Fibroblast of the aortic adventitia (primary cell): ENCODE measurements around the gene SPEG. TPM values are rescaled to one million over a fixed set of nuclear protein-coding genes. Genes with fewer than 3 reads are reported as not detected.

Source experiments
- DNase-seq: peaks from one replicate; pipeline ENCODE4 v3.0.0-alpha.2; 2010; ENCODE audit warnings: low read depth
- H3K4me3 ChIP-seq: 2 replicates; pipeline ENCODE4 v1.5.1; 2011; ENCODE audit warnings: low read depth, mild to moderate bottlenecking, control low read depth, low read length, moderate library complexity
- total RNA-seq: library from RNA; depleted of rRNA; stranded (reverse); fragments of >200 nt; gene quantifications from 2 replicates; pipeline ENCODE4 v1.2.3, GENCODE V29; 2012; ENCODE audit warnings: low replicate concordance
- TF ChIP-seq, protein P1 (sequence below): IDR thresholded peaks from 2 replicates; pipeline ENCODE4 v1.5.1; 2011; ENCODE audit warnings: mild to moderate bottlenecking, low read length, control low read depth, inconsistent platforms; ENCODE audit not compliant: insufficient read depth

SPEG gene
- total RNA-seq, 1 donor = 22.7 TPM

DNA sequence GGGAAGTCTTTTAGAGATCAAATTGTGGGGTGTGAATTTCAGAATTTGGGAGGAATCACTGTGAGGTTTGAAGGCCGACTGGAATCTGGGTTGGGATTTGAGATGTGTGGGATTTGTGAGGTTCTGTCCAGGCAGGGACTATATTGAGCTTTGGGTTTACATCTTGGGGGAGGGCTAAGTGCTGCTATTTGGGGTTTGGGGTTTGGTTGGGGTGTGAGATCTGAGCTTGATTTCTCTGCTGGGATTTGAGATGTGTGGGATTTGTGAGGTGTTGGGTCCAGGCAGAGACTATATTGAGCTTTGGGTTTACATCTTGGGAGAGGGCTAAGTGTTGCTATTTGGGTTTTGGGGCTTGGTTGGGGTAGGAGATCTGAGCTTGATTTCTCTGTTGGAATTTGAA is 64.9 kb downstream of the SPEG start:
- TF ChIP-seq, protein P1, sequence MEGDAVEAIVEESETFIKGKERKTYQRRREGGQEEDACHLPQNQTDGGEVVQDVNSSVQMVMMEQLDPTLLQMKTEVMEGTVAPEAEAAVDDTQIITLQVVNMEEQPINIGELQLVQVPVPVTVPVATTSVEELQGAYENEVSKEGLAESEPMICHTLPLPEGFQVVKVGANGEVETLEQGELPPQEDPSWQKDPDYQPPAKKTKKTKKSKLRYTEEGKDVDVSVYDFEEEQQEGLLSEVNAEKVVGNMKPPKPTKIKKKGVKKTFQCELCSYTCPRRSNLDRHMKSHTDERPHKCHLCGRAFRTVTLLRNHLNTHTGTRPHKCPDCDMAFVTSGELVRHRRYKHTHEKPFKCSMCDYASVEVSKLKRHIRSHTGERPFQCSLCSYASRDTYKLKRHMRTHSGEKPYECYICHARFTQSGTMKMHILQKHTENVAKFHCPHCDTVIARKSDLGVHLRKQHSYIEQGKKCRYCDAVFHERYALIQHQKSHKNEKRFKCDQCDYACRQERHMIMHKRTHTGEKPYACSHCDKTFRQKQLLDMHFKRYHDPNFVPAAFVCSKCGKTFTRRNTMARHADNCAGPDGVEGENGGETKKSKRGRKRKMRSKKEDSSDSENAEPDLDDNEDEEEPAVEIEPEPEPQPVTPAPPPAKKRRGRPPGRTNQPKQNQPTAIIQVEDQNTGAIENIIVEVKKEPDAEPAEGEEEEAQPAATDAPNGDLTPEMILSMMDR = no peak
- peak overlapping the region; percentile 84 for H3K4me3 ChIP-seq
- no peak for DNase-seq

DNA sequence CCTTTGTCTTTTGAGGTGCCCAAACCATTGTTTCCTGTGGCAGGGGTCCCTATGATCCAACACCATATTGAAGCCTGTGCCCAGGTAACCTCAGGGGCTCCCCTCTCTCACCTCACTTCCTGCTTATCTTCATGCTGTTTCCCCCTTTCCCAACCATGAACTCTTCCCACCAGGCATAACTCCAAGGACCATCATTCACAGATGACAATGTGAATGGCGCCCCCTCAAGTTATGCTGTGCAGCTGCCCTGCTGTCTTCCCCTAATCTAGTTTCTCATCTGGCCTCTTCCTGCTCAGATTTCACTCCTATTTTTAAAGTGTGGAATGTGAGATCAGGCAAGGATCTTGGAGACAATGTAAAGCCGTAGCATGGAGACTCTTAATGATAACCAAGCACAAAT is 65.5 kb downstream of the SPEG start:
- TF ChIP-seq, protein P1 = peak; percentile 45
- peak overlapping the region; percentile 84 for H3K4me3 ChIP-seq
- peak; percentile 32 for DNase-seq

DNA sequence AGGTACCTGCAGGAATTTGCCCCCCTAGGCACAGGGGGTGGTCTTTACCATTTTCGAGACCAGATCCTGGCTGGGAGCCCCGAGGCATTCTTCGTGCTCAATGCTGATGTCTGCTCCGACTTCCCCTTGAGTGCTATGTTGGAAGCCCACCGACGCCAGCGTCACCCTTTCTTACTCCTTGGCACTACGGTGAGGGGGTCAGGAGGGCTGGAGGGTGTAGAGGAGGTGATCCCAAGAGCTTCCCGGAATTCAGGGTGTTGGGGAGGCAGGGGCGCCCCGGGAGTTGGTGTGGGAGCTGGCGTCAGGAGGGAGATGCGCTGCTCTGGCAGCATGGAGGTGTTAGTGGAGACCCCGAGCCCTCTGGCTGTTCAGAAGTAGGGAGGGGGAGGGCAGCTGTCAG is 67.2 kb downstream of the SPEG start:
- no peak overlapping the region for H3K4me3 ChIP-seq
- TF ChIP-seq, protein P1 = no peak
- DNase-seq = no peak

DNA sequence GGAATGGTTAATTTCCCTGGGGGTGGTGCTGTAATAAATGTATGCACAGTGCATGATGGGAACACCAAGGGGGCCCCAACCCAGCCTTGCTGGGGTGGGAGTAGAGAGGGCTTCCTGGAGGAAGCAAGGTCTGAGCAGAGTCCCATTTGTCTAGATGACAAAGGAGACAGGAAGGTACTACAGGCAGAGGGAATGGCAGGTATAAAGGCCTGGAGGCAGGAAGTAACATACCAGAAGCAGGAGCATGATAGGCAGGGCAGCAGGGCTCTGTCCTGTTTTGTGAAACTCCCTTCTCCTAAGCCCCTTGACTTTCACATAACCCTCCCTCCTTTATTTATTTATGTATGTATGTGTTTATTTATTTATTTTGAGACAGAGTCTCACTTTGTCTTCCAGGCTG is 68.0 kb downstream of the SPEG start:
- TF ChIP-seq, protein P1 = no peak
- DNase-seq = no peak
- no peak overlapping the region for H3K4me3 ChIP-seq

DNA sequence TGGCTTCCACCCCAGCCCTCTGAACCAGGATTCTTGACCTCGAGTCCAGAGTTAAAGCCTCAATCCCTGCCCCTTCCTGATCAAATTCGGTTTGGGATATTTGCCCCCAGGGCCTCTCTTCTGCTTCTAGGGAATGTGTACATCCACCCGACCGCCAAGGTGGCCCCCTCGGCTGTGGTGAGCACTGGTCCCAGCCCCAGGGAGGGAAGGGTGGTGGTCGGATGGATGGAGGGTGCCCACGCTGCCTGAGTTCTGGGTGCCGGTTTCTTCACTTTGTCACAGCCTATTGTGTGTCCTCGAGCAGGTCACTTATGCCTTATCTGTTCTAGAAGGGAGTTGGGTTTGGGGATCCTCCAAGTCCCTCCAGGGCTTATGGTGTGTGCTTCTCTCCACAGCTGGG is 70.9 kb downstream of the SPEG start:
- TF ChIP-seq, protein P1 = no peak
- no peak for DNase-seq
- H3K4me3 ChIP-seq = no peak overlapping the region

DNA sequence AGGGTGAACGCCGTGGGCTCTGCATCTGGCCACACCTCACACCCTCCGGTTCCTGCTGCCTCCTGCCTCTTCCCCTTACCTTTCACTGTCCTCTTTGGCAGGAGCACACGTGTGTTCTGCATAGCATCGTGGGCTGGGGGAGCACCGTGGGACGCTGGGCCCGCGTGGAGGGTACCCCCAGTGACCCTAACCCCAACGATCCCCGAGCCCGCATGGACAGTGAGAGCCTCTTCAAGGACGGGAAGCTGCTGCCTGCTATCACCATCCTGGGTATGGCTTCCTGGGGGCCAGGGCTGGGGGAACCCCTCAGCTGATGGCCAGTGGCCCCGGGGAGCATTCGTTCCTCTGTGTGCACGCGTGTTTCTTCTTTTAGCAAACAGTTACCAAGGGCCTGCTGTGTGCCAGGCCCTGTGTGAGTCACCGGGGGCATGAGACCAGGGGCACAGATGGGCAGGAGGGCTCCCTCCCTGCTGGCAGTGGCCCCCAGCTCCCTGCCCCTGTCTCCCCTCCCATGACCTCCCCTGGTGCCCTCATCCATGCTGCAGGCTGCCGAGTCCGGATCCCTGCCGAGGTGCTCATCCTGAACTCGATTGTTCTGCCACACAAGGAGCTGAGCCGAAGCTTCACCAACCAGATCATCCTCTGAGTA is 71.6 kb downstream of the SPEG start:
- DNase-seq = no peak
- TF ChIP-seq, protein P1 = no peak
- no peak overlapping the region for H3K4me3 ChIP-seq
